Neural cell (in vitro differentiated cells): Measurements from ENCODE around the gene PTCD1. TPM values are rescaled to one million over a fixed set of nuclear protein-coding genes. Genes with fewer than 3 reads are reported as not detected.

Experiments used
- H2AFZ ChIP-seq: fragments of 200-600, 300-800 bp; sonication (generic), shearing (Covaris generic); 2 replicates; pipeline ENCODE4 v1.6.0; 2014; ENCODE audit warnings: low read depth, mild to moderate bottlenecking, antibody characterized with exemption, low read length, moderate library complexity
- H3F3A ChIP-seq: fragments of 200-600 bp; shearing (Covaris generic); 2 replicates; pipeline ENCODE4 v1.6.1; 2016; ENCODE audit warnings: mild to moderate bottlenecking, moderate library complexity, mixed read lengths, antibody characterized with exemption, low read length; ENCODE audit not compliant: insufficient read depth, poor library complexity, severe bottlenecking
- H3K27ac ChIP-seq: fragments of 200-600, 300-800 bp; sonication (generic), shearing (Covaris generic); 2 replicates; pipeline ENCODE4 v1.5.1; 2014; ENCODE audit warnings: mild to moderate bottlenecking, low read length, moderate library complexity
- H3K27me3 ChIP-seq: fragments of 300-800, 200-600 bp; sonication (generic), shearing (Covaris generic); 2 replicates; pipeline ENCODE4 v1.6.0; 2014; ENCODE audit warnings: mild to moderate bottlenecking, low read depth, low read length, moderate library complexity; ENCODE audit not compliant: insufficient read depth
- H3K36me3 ChIP-seq: fragments of 300-800, 200-600 bp; sonication (generic), shearing (Covaris generic); 2 replicates; pipeline ENCODE4 v1.5.1; 2014; ENCODE audit warnings: mild to moderate bottlenecking, antibody characterized with exemption, low read length, moderate library complexity; ENCODE audit not compliant: insufficient read depth
- H3K4me2 ChIP-seq: fragments of 300-800, 200-600 bp; sonication (generic), shearing (Covaris generic); 2 replicates; pipeline ENCODE4 v1.6.0; 2014; ENCODE audit warnings: mild to moderate bottlenecking, low read length
- H3K4me3 ChIP-seq: fragments of 300-800, 200-600 bp; sonication (generic), shearing (Covaris generic); 2 replicates; pipeline ENCODE4 v1.5.1; 2014; ENCODE audit warnings: mild to moderate bottlenecking, low read length, moderate library complexity
- H3K79me2 ChIP-seq: fragments of 200-600 bp; shearing (Covaris generic); replicated peaks from 2 replicates; pipeline ENCODE4 v1.6.0; 2014; ENCODE audit warnings: mild to moderate bottlenecking, low read length, moderate library complexity; ENCODE audit not compliant: insufficient read depth
- H3K9ac ChIP-seq: fragments of 300-800, 200-600 bp; sonication (generic), shearing (Covaris generic); 2 replicates; pipeline ENCODE4 v1.6.1; 2016; ENCODE audit warnings: mild to moderate bottlenecking, low read length, mixed read lengths
- H3K9me2 ChIP-seq: fragments of 200-600 bp; shearing (Covaris generic); 2 replicates; pipeline ENCODE4 v1.6.1; 2016; ENCODE audit warnings: mild to moderate bottlenecking, low read length, mixed read lengths; ENCODE audit not compliant: insufficient read depth
- H3K9me3 ChIP-seq: fragments of 200-600, 300-800 bp; sonication (generic), shearing (Covaris generic); 2 replicates; pipeline ENCODE4 v1.6.1; 2016; ENCODE audit warnings: mild to moderate bottlenecking, mixed run types, low read length, moderate library complexity, mixed read lengths
- H4K20me1 ChIP-seq: fragments of 200-600 bp; shearing (Covaris generic); 2 replicates; pipeline ENCODE4 v1.6.1; 2016; ENCODE audit warnings: mild to moderate bottlenecking, mixed run types; ENCODE audit not compliant: insufficient read depth
- CTCF ChIP-seq: fragments of 450-650 bp; IDR thresholded peaks from 2 replicates; pipeline ENCODE4 v1.5.1; 2014; ENCODE audit warnings: antibody characterized with exemption, mild to moderate bottlenecking, moderate library complexity; ENCODE audit not compliant: poor library complexity, severe bottlenecking
- EP300 ChIP-seq: fragments of 450-650 bp; conservative IDR thresholded peaks from 2 replicates; pipeline ENCODE4 v1.6.1; 2014; ENCODE audit warnings: antibody characterized with exemption, mild to moderate bottlenecking, moderate library complexity; ENCODE audit not compliant: poor library complexity, severe bottlenecking
- EZH2 ChIP-seq: fragments of 200-600, 300-800 bp; shearing (Covaris generic), sonication (generic); IDR thresholded peaks from 2 replicates; pipeline ENCODE4 v1.6.1; 2014; ENCODE audit warnings: antibody characterized with exemption, low read length, borderline replicate concordance, mild to moderate bottlenecking; ENCODE audit not compliant: insufficient read depth, poor library complexity, severe bottlenecking
- MXI1 ChIP-seq: fragments of 450-650 bp; conservative IDR thresholded peaks from 2 replicates; pipeline ENCODE4 v1.6.1; 2014; ENCODE audit warnings: antibody characterized with exemption, mild to moderate bottlenecking; ENCODE audit not compliant: poor library complexity, severe bottlenecking
- POLR2AphosphoS5 ChIP-seq: IDR thresholded peaks from 2 replicates; pipeline ENCODE4 v1.6.1; 2012
- RAD21 ChIP-seq: fragments of 450-650 bp; conservative IDR thresholded peaks from 2 replicates; pipeline ENCODE4 v1.6.1; 2014; ENCODE audit warnings: antibody characterized with exemption, mild to moderate bottlenecking, moderate library complexity
- REST ChIP-seq: IDR thresholded peaks from 2 replicates; pipeline ENCODE4 v1.6.1; 2012; ENCODE audit warnings: borderline replicate concordance
- SMC3 ChIP-seq: fragments of 450-650 bp; conservative IDR thresholded peaks from 2 replicates; pipeline ENCODE4 v1.6.1; 2014; ENCODE audit warnings: antibody characterized with exemption, mild to moderate bottlenecking, moderate library complexity; ENCODE audit not compliant: poor library complexity
- TAF1 ChIP-seq: IDR thresholded peaks from 2 replicates; pipeline ENCODE4 v1.6.1; 2012; ENCODE audit warnings: low read depth
- polyA plus RNA-seq: library from polyadenylated mRNA; depleted of rRNA; stranded (reverse); fragments of >200 nt; gene quantifications from 2 replicates; pipeline ENCODE4 v1.2.3, GENCODE V29; 2014

Gene PTCD1
- polyA plus RNA-seq, 1 donor from 2014 or later = 4.0 TPM

- Histone ChIP-seq H3K9ac (no peak overlapping the region), H3F3A (no peaks in the 10 kb centered on the region), H3K9me2 (no peaks in the 10 kb centered on the region), H4K20me1 (no peaks in the 10 kb centered on the region), H3K4me2 (no peak overlapping the region), H3K9me3 (no peaks in the 10 kb centered on the region), H3K27me3 (no peaks in the 10 kb centered on the region), H2AFZ (no peak overlapping the region), H3K4me3 (no peak overlapping the region), H3K27ac (no peak overlapping the region), H3K36me3 (no peaks in the 10 kb centered on the region), H3K79me2 (no peaks in the 10 kb centered on the region)
- TF ChIP-seq POLR2AphosphoS5 = no peak
- no peak for TF ChIP-seq TAF1
- no peak for TF ChIP-seq CTCF
- TF ChIP-seq SMC3 = no peak
- TF ChIP-seq EZH2 = no peak
- no peak for TF ChIP-seq EP300
- TF ChIP-seq REST = no peak
- TF ChIP-seq RAD21 = no peak
- TF ChIP-seq MXI1 = no peak
Observed at GRCh38 chr7:99428972-99429566, 9.5 kb downstream of the PTCD1 start.

- no peaks in the 10 kb centered on the region for H3K79me2 ChIP-seq
- no peak for TF ChIP-seq CTCF
- no peak for TF ChIP-seq RAD21
- TF ChIP-seq MXI1 = no peak
- TF ChIP-seq POLR2AphosphoS5 = no peak
- TF ChIP-seq EP300 = no peak
- no peak for TF ChIP-seq TAF1
- no peak for TF ChIP-seq REST
- TF ChIP-seq EZH2 = no peak
- no peak for TF ChIP-seq SMC3
- H3K4me3 ChIP-seq = no peak overlapping the region
- H3F3A ChIP-seq = no peaks in the 10 kb centered on the region
- no peak overlapping the region for H3K4me2 ChIP-seq
- H3K27ac ChIP-seq = no peak overlapping the region
- H4K20me1 ChIP-seq = no peaks in the 10 kb centered on the region
- H3K36me3 ChIP-seq = no peaks in the 10 kb centered on the region
- H2AFZ ChIP-seq = no peak overlapping the region
- H3K9me3 ChIP-seq = no peaks in the 10 kb centered on the region
- H3K9ac ChIP-seq = no peak overlapping the region
- H3K9me2 ChIP-seq = no peaks in the 10 kb centered on the region
- no peaks in the 10 kb centered on the region for H3K27me3 ChIP-seq
Observed at GRCh38 chr7:99424932-99425730, 13.5 kb downstream of the PTCD1 start.
